HG03378 (cell line): ENCODE measurements around the gene SKIDA1.

Experiments
- ATAC-seq: cut with Tn5 transposase; IDR thresholded peaks from one replicate; pipeline ENCODE4 v1.9.1; 2021; ENCODE audit warnings: mild to moderate bottlenecking, moderate library complexity; ENCODE audit not compliant: unreplicated experiment

Gene SKIDA1

DNA sequence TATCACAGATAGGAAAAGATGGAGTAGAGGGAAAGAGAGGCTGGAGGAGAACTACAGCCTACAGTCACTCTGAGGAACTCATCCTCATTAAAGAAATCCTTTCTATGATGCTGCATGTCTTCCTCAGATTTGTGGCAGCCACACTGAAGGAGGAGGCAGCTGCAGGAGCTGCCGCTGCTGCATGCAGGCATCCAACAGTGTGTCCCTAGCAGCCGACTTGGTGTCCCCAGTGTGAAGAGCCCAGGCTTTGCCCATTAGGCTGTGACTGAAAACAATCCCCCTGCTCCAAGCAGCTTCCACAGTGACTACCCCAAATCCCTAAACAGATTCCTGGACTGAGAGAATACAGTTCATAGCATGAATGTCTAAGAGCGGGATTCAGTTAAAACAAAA lies 23.1 kb downstream of the SKIDA1 start:
- no peak for ATAC-seq

DNA sequence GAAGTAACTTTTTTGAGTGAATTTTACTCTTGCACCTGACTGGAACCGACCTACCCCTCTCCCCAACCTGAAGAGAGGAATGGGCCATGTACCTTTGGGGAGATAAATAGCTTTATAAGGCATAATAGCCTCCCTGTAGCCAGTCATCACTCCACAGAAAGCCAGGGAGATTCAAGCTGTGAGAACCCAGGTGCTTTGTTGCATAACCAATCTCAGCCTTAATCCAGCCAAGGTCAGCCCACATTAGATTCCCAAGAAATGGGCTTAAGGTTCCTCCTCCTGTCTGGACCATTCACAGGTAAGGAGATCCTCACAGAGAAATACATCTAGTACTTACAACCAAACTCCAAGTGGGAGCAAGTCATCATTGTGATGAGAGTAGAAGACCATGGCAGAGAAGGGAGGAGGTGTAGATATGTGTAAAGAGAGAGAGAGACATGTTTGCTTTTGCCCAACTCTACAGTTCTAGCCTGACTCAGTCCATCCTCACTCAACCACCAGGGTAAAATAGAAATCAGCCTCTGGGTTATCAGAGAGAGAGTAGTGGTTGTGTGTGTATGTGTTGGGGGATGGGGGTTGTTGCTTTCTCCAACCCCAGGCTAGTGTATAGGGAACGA lies 23.6 kb downstream of the SKIDA1 start:
- no peak for ATAC-seq

- no peak for ATAC-seq
Observed at GRCh38 chr10:21501091-21501490, 24.4 kb downstream of the SKIDA1 start.

- no peak for ATAC-seq
Observed at GRCh38 chr10:21500578-21500910, 24.9 kb downstream of the SKIDA1 start.

DNA sequence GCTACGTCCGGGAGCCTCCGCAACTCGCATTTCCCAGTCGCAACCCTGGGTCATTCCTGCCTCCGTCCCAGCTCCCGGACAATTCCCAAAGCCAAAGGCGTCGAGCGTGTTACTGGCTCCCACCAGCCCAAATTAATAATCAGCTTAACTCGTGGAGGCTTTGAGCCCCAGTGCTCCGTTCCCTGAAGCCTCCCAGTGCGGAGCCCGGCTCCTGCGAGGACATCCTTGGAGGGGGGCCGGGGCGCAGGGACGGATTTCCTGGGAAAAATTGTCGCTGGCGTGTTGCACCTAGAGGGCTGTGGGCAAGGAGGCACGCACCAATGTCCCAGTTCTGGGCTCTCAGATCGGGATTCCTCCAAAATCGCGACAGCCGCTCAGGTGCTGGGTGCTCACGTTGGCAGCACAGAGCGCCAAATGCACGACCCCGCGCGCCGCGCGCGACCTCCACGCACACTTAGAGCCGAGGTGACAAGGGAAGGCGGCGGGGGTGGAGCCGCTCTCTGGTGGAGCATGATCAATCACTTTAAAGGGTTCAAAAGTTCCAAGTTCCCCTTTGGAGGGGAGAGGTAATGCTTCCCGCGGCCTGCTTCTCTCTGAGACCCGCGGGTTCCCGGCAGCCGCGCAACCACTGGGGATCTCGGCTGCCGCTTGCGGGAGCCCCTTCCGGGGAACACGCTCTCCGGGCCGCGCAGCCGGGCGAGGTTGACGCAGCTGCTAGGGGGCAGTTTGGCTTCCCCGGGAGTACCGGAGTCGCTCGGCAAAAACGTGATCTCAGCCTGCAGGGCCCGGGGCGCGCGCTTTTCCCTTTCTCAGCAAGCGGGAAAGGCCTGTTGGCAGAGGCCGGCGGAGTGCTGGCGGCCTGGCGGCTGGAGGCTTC lies 25.5 kb downstream of the SKIDA1 start:
- ATAC-seq, result no peak

- ATAC-seq, result no peak
Observed at GRCh38 chr10:21498986-21499385, 26.5 kb downstream of the SKIDA1 start.

DNA sequence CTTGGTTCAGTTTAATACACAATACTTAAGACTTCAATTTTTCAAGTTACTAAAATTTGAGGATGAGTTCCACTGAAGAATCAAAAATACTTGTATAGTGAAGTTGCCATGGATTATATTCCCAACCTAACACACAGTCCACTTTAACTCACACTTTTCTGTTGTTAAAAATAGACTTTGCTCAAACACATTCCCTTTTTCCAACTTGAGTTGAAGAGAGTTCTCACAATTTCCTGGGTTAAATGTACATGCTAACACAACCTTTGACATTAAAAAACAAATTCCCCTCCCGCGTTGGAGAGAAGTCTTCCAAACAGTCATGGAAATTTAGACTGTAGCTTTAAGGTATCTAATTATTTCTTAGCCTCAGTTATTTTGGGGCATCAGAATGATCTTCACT lies 27.1 kb downstream of the SKIDA1 start:
- ATAC-seq, result no peak

DNA sequence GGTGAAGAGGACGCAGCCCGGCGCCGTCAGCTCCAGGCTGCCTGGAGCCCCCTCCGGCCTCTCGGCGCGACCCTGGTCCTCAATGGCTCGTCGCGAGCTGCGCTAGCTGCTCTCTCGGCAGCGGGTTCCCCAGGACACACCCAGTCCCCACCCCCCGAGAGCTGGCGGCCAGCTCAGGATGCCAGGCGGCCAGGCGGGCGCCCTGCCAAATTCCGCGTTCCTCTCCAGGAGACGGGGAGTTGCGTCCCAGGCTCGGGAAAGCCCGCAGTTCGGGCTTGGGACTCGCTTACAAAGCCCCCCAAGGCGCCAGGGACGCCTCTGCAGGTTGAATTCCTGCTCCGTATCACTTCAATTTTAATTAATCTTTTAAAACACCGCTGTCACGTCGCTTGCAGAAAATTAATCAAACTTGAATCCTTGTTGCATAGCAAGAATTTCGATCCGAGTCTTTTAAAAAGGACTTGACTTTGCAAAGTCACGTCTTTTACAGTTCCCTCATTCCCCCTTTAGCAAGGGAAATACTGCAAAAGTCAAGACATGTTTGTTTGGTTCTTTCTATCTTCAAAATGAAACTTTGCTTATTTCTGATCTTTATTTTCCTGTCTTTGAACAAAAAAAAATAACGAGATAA lies 28.2 kb downstream of the SKIDA1 start:
- no peak for ATAC-seq

DNA sequence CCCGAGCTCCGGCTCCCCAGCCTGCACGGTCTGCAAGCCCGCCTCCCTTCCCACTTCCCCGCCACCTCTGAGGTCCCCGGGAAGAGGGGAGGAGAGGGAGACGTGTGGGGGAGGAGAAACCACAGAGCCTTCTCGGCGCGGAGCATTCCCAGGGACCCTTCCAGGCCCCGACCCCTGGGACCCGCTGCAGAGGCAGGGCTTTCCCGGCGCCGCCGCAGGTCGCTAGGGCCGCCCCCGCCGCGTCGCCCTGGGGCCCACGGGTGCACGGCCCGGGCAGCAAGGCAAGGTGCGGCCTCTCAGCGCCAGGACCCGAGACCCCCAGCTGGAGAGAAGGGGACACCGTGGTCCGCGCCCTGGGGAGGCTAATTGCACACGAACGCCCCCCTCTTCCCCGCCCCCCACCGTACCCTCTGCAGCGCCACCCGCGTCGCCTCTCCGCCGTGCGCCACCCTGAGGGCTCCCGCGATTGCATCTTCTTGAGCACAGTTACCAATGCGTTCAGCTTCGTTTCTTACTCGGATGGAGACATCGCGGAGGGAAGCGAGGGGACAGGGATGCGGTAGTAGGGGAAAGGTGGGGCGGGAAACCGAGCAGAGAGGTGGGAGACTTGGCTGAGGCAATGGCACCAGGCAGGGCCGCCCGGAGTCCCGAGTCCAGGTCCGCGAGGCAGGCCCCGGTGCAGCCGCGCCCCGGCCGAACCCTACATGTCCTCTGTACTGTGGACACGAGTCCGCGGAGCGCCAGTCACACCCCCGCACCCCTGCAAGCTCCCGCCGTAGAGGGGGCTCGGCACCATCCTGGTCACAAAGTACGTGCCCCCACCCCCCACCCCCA lies 28.9 kb downstream of the SKIDA1 start:
- peak; percentile 57 for ATAC-seq

- peak; percentile 47 for ATAC-seq
Observed at GRCh38 chr10:21495752-21496342, 29.6 kb downstream of the SKIDA1 start.

GRCh38 chr10:21495002-21495751 lies 30.3 kb downstream of the SKIDA1 start:
- ATAC-seq, result peak; percentile 7

GRCh38 chr10:21494191-21495001 lies 31.1 kb downstream of the SKIDA1 start:
- ATAC-seq, result no peak

- no peak for ATAC-seq
Observed at GRCh38 chr10:21493784-21494183, 31.7 kb downstream of the SKIDA1 start.

GRCh38 chr10:21492421-21492820 lies 33.1 kb downstream of the SKIDA1 start:
- no peak for ATAC-seq

GRCh38 chr10:21490711-21491105 lies 34.8 kb downstream of the SKIDA1 start:
- no peak for ATAC-seq

DNA sequence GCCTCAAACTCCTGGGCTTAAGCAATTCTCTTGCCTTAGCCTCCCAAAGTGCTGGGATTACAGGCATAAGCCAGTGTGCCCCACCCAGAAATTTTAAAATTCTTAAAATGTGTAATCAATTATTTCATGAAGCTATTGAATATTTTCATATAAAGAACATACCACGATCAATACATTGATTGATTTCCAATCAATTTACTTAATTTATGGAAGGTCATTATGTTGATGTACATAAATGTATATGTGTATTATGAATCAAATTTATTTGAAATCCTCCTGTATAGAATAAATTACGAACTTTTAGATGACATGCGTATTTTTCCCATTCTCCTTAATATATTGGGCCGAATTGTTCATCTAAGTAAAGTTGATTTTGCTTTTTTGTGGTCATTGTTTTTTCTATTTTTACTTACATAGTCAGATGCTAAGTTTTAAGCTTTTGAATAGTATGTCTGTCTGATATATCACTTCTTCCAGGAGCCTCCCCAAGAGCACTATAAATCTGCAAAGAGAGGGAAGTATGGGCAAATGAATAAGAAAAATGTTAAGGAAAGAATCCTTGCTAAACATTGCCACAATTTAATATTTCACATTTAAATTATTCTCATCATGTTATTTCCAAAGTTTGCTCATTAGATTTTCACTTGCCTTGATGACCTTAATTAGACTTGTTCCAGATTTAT lies 35.3 kb downstream of the SKIDA1 start:
- ATAC-seq, result no peak

DNA sequence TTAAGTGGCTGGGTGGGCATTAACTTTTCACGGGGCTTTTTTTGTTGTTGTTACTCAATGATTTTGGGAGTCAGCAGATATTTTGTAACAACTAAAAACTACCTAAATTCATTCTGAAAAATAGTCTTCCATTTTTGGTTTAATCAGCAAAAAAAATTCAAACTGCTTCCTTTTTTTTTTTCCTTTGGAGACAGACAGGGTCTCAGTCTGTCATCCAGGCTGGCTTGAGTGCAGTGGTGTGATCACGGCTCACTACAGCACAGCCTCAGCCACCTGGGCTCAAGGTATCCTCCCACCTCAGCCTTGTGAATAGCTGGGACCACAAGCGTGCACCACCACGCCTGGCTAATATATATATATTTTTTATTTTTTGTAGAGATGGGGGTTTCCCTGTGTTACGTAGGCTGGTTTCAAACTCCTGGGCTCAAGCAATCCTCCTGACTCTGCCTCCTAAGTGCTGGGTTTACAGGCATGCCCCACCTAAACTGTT lies 36.5 kb downstream of the SKIDA1 start:
- no peak for ATAC-seq

GRCh38 chr10:21488246-21488956 lies 37.1 kb downstream of the SKIDA1 start:
- ATAC-seq, result no peak
